HCT116 (cell line): ENCODE data around the gene RAP2A. TPM values are rescaled to one million over a fixed set of nuclear protein-coding genes. Genes with fewer than 3 reads are reported as not detected.

ENCODE experiments used
- ATAC-seq: fragments of 200-7000 bp; cut with Tn5 transposase; 2 replicates; pipeline ENCODE4 v1.9.1; 2020; ENCODE audit warnings: mild to moderate bottlenecking, moderate library complexity
- BruUV-seq: library from RNA; stranded (reverse); fragments of 400-500 nt; replicated peaks from 2 replicates; lab custom pipeline; 2021; lab: Mats Ljungman, UMichigan
- CTCF ChIA-PET: fragments of 300-600 bp; sonication (Branson Sonifier 250); formaldehyde crosslinking; loops from one replicate; lab custom pipeline; 2021; ENCODE audit warnings: antibody characterized with exemption; lab: Charles Lee
- POLR2A ChIA-PET: fragments of 300-600, 350-600 bp; sonication (Branson Sonifier 250); formaldehyde crosslinking; loops from one replicate; lab custom pipeline; 2021; ENCODE audit warnings: antibody characterized with exemption; lab: Charles Lee
- RAD21 ChIA-PET, 2 experiments: fragments of 300-600 bp; sonication (Branson Sonifier 250); formaldehyde crosslinking; loops; one replicate each; lab custom pipeline; 2023; ENCODE audit warnings: low total read pairs in 2 of 2; ENCODE audit not compliant: uncharacterized antibody in 2 of 2, unreplicated experiment in 2 of 2, low non-redundant PET in 1 of 2; lab: Charles Lee
- DNase-seq: peaks from one replicate; pipeline ENCODE4 v3.0.0-alpha.2; 2010; ENCODE audit warnings: low read depth, low spot score
- H2AFZ ChIP-seq: fragments of 200-600 bp; shearing (Covaris generic), sonication (generic); 2 replicates; pipeline ENCODE4 v1.6.1; 2017; ENCODE audit warnings: low read depth, mixed run types, mixed read lengths, antibody characterized with exemption, low read length; ENCODE audit not compliant: poor library complexity, severe bottlenecking
- H3K27ac ChIP-seq: 2 replicates; pipeline ENCODE4 v1.5.1; 2012; ENCODE audit warnings: low read depth, low read length
- H3K27me3 ChIP-seq: fragments of 200-600 bp; sonication (generic); 2 replicates; pipeline ENCODE4 v1.6.1; 2016; ENCODE audit warnings: mixed run types, low read length, mixed read lengths; ENCODE audit not compliant: insufficient read depth
- H3K36me3 ChIP-seq, 2 experiments: fragments of 200-500 bp in 1 of 2; fragments of 200-600 bp in 1 of 2; sonication (Bioruptor generic) in 1 of 2; sonication (generic) in 1 of 2; 2 replicates each; pipeline versions ENCODE4 v1.5.1 to v1.6.1; 2014 to 2016; ENCODE audit warnings: low read length in 2 of 2, inconsistent platforms in 1 of 2, mixed read lengths in 1 of 2, mixed run types in 1 of 2; ENCODE audit not compliant: insufficient read depth in 2 of 2, control insufficient read depth in 1 of 2
- H3K4me1 ChIP-seq, 2 experiments: fragments of 200-600 bp in 1 of 2; sonication (generic) in 1 of 2; 2 replicates each; pipeline versions ENCODE4 v1.5.1 to v1.6.1; 2012 to 2017; ENCODE audit warnings: low read length in 2 of 2, inconsistent platforms in 1 of 2, mild to moderate bottlenecking in 1 of 2, mixed read lengths in 1 of 2, mixed run types in 1 of 2, moderate library complexity in 1 of 2; ENCODE audit not compliant: insufficient read depth in 2 of 2, control insufficient read depth in 1 of 2
- H3K4me2 ChIP-seq: fragments of 200-600 bp; sonication (generic); 2 replicates; pipeline ENCODE4 v1.6.1; 2017; ENCODE audit warnings: mixed run types, low read length, mixed read lengths
- H3K4me3 ChIP-seq, 2 experiments: fragments of 200-600 bp in 1 of 2; sonication (generic) in 1 of 2; replicated peaks in 1 of 2; 2 replicates each; pipeline ENCODE4 v1.5.1; 2011 to 2016; ENCODE audit warnings: low read length in 2 of 2, control low read depth in 1 of 2, low read depth in 1 of 2, mild to moderate bottlenecking in 1 of 2, mixed read lengths in 1 of 2, mixed run types in 1 of 2
- H3K79me2 ChIP-seq: fragments of 200-600 bp; sonication (generic); 2 replicates; pipeline ENCODE4 v1.6.1; 2017; ENCODE audit warnings: mild to moderate bottlenecking, mixed run types, low read length, moderate library complexity, mixed read lengths; ENCODE audit not compliant: insufficient read depth
- H3K9ac ChIP-seq: fragments of 200-600 bp; sonication (generic); 2 replicates; pipeline ENCODE4 v1.6.1; 2016; ENCODE audit warnings: low read length, mixed read lengths
- H3K9me2 ChIP-seq: fragments of 200-600 bp; sonication (generic), shearing (Covaris generic); 2 replicates; pipeline ENCODE4 v1.6.1; 2017; ENCODE audit warnings: mixed run types, mild to moderate bottlenecking, moderate library complexity; ENCODE audit not compliant: insufficient read depth
- H3K9me3 ChIP-seq, 2 experiments: fragments of 200-500 bp in 1 of 2; fragments of 200-600 bp in 1 of 2; sonication (Bioruptor generic) in 1 of 2; sonication (generic) in 1 of 2; 2 replicates each; pipeline ENCODE4 v1.6.1; 2014 to 2017; ENCODE audit warnings: low read length in 2 of 2, mixed read lengths in 2 of 2, inconsistent platforms in 1 of 2, low read depth in 1 of 2, mild to moderate bottlenecking in 1 of 2, mixed run types in 1 of 2, moderate library complexity in 1 of 2; ENCODE audit not compliant: control insufficient read depth in 1 of 2, insufficient read depth in 1 of 2
- H4K20me1 ChIP-seq: fragments of 200-600 bp; sonication (generic), shearing (Covaris generic); 2 replicates; pipeline ENCODE4 v1.6.1; 2017; ENCODE audit warnings: mixed run types, mild to moderate bottlenecking, moderate library complexity; ENCODE audit not compliant: insufficient read depth
- ATF3 ChIP-seq: IDR thresholded peaks from 2 replicates; pipeline ENCODE4 v1.6.1; 2012
- CBX3 ChIP-seq: IDR thresholded peaks from 2 replicates; pipeline ENCODE4 v1.6.1; 2012; ENCODE audit warnings: low read depth
- CEBPB ChIP-seq: IDR thresholded peaks from 2 replicates; pipeline ENCODE4 v1.6.1; 2012; ENCODE audit warnings: low read depth
- CTCF ChIP-seq, 3 experiments: fragments of 200-600 bp in 1 of 3; sonication (generic) in 1 of 3; IDR thresholded peaks in 2 of 3; conservative IDR thresholded peaks in 1 of 3; 2 replicates each; pipeline ENCODE4 v1.5.1; 2012 to 2017; ENCODE audit warnings: low read depth in 2 of 3, low read length in 2 of 3, antibody characterized with exemption in 1 of 3, borderline replicate concordance in 1 of 3, control low read depth in 1 of 3, mild to moderate bottlenecking in 1 of 3, mixed read lengths in 1 of 3, mixed run types in 1 of 3, moderate library complexity in 1 of 3; ENCODE audit not compliant: insufficient read depth in 1 of 3
- EGR1 ChIP-seq: IDR thresholded peaks from 2 replicates; pipeline ENCODE4 v1.6.1; 2012; ENCODE audit warnings: low read depth
- ELF1 ChIP-seq: IDR thresholded peaks from 2 replicates; pipeline ENCODE4 v1.6.1; 2012; ENCODE audit warnings: low read depth, borderline replicate concordance
- EZH2 ChIP-seq: fragments of 200-600 bp; sonication (generic); IDR thresholded peaks from 2 replicates; pipeline ENCODE4 v1.6.1; 2017; ENCODE audit warnings: antibody characterized with exemption, mixed run types
- EZH2phosphoT487 ChIP-seq: fragments of 200-600 bp; IDR thresholded peaks from 2 replicates; pipeline ENCODE4 v1.6.1; 2018; ENCODE audit warnings: antibody characterized with exemption, borderline replicate concordance
- FOSL1 ChIP-seq: IDR thresholded peaks from 2 replicates; pipeline ENCODE4 v1.6.1; 2012; ENCODE audit warnings: low read depth
- JUND ChIP-seq: IDR thresholded peaks from 2 replicates; pipeline ENCODE4 v1.6.1; 2012
- MAX ChIP-seq: IDR thresholded peaks from 2 replicates; pipeline ENCODE4 v1.6.1; 2012
- POLR2A ChIP-seq: IDR thresholded peaks from 2 replicates; pipeline ENCODE4 v1.7.0; 2011; ENCODE audit warnings: borderline replicate concordance; ENCODE audit not compliant: insufficient read depth, insufficient read length; ENCODE audit errors: extremely low read depth
- POLR2AphosphoS5 ChIP-seq: IDR thresholded peaks from 2 replicates; pipeline ENCODE4 v1.6.1; 2011; ENCODE audit warnings: mild to moderate bottlenecking, low read depth, low read length, moderate library complexity
- RAD21 ChIP-seq: IDR thresholded peaks from 2 replicates; pipeline ENCODE4 v1.6.1; 2012; ENCODE audit warnings: low read depth, mild to moderate bottlenecking
- SIN3A ChIP-seq: IDR thresholded peaks from 2 replicates; pipeline ENCODE4 v1.6.1; 2012; ENCODE audit warnings: low read depth
- SP1 ChIP-seq: IDR thresholded peaks from 2 replicates; pipeline ENCODE4 v1.6.1; 2012; ENCODE audit warnings: low read depth
- SRF ChIP-seq: IDR thresholded peaks from 2 replicates; pipeline ENCODE4 v1.6.1; 2012; ENCODE audit warnings: low read depth
- TCF7L2 ChIP-seq: IDR thresholded peaks from 2 replicates; pipeline ENCODE4 v1.7.0; 2011; ENCODE audit warnings: borderline replicate concordance, inconsistent platforms; ENCODE audit not compliant: insufficient read depth, insufficient read length; ENCODE audit errors: extremely low read depth
- YY1 ChIP-seq: IDR thresholded peaks from 2 replicates; pipeline ENCODE4 v1.6.1; 2011; ENCODE audit warnings: low read length, low read depth, moderate library complexity, mild to moderate bottlenecking; ENCODE audit not compliant: insufficient replicate concordance; ENCODE audit errors: extremely low read depth
- ZBTB33 ChIP-seq: IDR thresholded peaks from 2 replicates; pipeline ENCODE4 v1.6.1; 2011; ENCODE audit warnings: mild to moderate bottlenecking, low read length, moderate library complexity; ENCODE audit not compliant: insufficient replicate concordance; ENCODE audit errors: extremely low read depth
- ZFX ChIP-seq: fragments of 450-650 bp; IDR thresholded peaks from 2 replicates; pipeline ENCODE4 v1.6.1; 2017
- ZNF274 ChIP-seq: fragments of 200-500 bp; sonication (Bioruptor generic); IDR thresholded peaks from 2 replicates; pipeline ENCODE4 v1.6.1; 2014; ENCODE audit warnings: mild to moderate bottlenecking, low read depth, low read length, inconsistent platforms
- intact Hi-C: fragments of 100-400 bp; cut with micrococcal nuclease; formaldehyde crosslinking; loops from 2 replicates; pipeline ENCODE4 v1.10.0; 2022
- total RNA-seq: library from RNA; stranded (reverse); gene quantifications from one replicate; pipeline ENCODE4 v1.2.1, GENCODE V29; 2021; ENCODE audit not compliant: unreplicated experiment

Gene RAP2A
- total RNA-seq, 1 experiment from 2014 or later: 27.6 TPM

- Histone ChIP-seq H3K4me2 (peak overlapping the region; percentile 99), H3K9ac (peak overlapping the region; percentile 83), H2AFZ (peak overlapping the region; percentile 88), H3K27ac (peak overlapping the region; percentile 92), H3K4me1 (peaks cover 7 to 23% of the 10 kb centered on the region in 2 experiments), H3K36me3 (no peaks in the 10 kb centered on the region), H3K9me2 (no peaks in the 10 kb centered on the region), H3K9me3 (no peaks in the 10 kb centered on the region), H3K4me3 (peak overlapping the region; percentile 76 to 80), H3K27me3 (no peaks in the 10 kb centered on the region), H3K79me2 (peaks cover 21% of the 10 kb centered on the region), H4K20me1 (no peaks in the 10 kb centered on the region)
- CTCF ChIA-PET: interaction anchor here (0.7 to 1.6 kb wide), 2 partner anchors 142 to 324 kb away, joined by 5 read pairs; no protein-coding TSS in a partner anchor
- POLR2A ChIA-PET: interaction anchor here (1.4 to 1.9 kb wide), 3 partner anchors 10 to 292 kb away, joined by 4 to 8 read pairs (median 4); no protein-coding TSS in a partner anchor
- no TSS peak for BruUV-seq
- intact Hi-C loops: loop anchor here (1.0 to 10.0 kb wide), 2 partner anchors 135 to 542 kb away; no protein-coding TSS in a partner anchor
- RAD21 ChIA-PET: no interaction called here
- DNase-seq: peak; percentile 98
- peak; percentile 80 for ATAC-seq
- peak; percentile 45 for TF ChIP-seq JUND
- no peak for TF ChIP-seq EZH2phosphoT487
- TF ChIP-seq ZNF274: no peak
- no peak for TF ChIP-seq EZH2
- no peak; the same call in none of the 2 replicates for TF ChIP-seq MAX
- no peak for TF ChIP-seq CEBPB
- TF ChIP-seq SRF: 0 out of 2 replicates have a peak, but pooled peaks have one; percentile 53
- TF ChIP-seq POLR2AphosphoS5: peak; percentile 69
- TF ChIP-seq SIN3A: no peak
- TF ChIP-seq CTCF (IDR thresholded peaks at IDR 0.05 in 2 of 3, conservative IDR thresholded peaks at IDR 0.05 in 1 of 3; ENCODE audit: borderline replicate concordance in 1 of 3, insufficient read depth in 1 of 3, low read depth in 2 of 3, low read length in 2 of 3): no peak
- TF ChIP-seq RAD21: no peak
- no peak for TF ChIP-seq EGR1
- TF ChIP-seq ATF3: no peak
- TF ChIP-seq ZBTB33: no peak
- peak; percentile 50 for TF ChIP-seq TCF7L2
- no peak for TF ChIP-seq ZFX
- peak; percentile 39 for TF ChIP-seq YY1
- peak; percentile 89 for TF ChIP-seq CBX3
- TF ChIP-seq SP1: peak; percentile 97
- no peak for TF ChIP-seq POLR2A
- no peak for TF ChIP-seq FOSL1
- TF ChIP-seq ELF1: peak; percentile 58
These were observed 847 bp upstream of the RAP2A start for GRCh38 chr13:97432917-97433726.
